HG03064 (cell line): Measurements from ENCODE around the gene TSPAN19.
"Not testable (repeated sequence)": the region's sequence is repeated elsewhere in the genome, so short reads cannot be mapped to it uniquely, and the experiment has no call there.

Experiments used
- ATAC-seq: cut with Tn5 transposase; IDR thresholded peaks from one replicate; pipeline ENCODE4 v1.9.1; 2021; ENCODE audit warnings: low read depth; ENCODE audit not compliant: unreplicated experiment

The TSPAN19 gene

DNA sequence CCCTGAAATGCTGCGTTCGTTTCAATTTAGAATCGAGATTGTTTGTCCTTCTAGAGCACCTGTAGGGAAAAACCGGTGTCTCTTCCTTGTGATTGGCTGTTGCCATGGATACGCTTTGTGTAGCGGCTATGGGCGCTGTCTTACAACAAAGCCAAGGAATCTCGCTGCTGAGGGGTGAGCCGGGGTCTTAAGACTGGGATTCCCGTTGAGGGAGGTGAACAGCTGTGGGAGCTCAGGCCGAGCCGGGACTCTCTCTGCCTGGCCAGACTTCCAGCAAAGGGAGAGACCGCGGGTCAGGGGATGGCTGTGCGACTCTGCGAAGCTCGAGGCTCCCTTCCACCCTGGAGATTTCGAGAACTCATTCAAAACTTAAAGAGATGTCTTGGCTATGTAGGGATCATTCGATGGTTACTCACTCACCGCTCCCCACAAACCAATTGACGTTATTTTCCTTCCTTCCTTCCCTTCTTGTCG is at the start of gene TSPAN19, which contains the start of gene LRRIQ1:
Gene TSPAN19, minus strand, starts transcription at position 44 of the 474 bp plus-strand sequence. CDS start 6,331 bp downstream, outside the sequence.
Gene LRRIQ1, plus strand, starts transcription at position 118 of the 474 bp plus-strand sequence. CDS start 1,826 bp downstream, outside the sequence.
- peak; percentile 94 for ATAC-seq

DNA sequence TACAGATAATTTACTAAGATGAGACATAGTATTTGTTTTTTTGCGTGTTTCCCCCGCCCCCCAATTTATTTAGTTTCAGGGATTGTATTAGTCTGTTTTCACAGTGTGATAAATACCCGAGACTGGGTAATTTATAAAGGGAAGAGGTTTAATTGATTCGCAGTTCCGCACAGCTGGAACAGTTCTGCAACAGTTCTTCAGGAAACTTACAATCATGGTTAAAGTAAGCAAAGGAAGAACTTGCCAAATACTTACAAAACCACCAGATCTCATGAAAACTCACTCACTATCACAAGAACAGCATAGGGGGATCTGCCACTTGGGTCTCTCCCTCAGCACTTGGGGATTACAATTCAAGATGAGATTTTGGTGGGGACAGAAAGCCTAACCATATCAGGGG is 49.0 kb upstream of the TSPAN19 start:
- ATAC-seq = no peak

DNA sequence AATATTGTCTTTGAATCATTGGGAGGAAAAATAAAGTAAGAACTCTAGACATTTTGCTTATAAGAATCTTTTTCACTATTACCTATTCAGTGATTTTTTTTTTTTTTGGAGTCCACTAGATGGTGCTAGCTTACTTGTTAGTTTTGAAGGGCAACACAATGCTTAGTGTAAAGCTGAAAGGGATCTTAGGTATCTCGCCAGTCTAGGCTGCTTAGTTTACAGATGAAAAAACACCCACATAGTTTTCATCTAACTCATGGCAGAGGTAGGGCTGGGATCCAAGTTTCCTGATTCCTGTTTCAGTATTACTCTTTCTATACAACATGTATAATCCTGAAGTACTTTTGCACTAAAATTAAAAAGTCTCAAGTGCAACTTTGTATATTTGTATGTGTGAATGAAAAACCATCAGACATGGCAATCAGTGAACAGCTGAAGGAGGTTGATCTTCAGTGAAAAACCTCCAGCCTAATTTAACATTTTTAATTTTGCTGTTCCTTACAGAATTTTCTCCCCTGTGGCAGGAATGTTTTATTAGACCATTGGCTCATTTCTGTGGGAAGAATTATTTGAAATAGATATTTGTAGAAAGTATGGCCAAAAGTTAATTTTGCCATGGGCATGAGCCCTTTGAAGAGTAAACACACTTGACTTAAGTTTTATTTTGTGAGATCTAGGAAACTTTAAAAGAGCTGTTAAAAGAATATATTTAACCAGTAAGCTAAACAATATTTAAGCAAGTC is 40.8 kb upstream of the TSPAN19 start:
- no peak for ATAC-seq

DNA sequence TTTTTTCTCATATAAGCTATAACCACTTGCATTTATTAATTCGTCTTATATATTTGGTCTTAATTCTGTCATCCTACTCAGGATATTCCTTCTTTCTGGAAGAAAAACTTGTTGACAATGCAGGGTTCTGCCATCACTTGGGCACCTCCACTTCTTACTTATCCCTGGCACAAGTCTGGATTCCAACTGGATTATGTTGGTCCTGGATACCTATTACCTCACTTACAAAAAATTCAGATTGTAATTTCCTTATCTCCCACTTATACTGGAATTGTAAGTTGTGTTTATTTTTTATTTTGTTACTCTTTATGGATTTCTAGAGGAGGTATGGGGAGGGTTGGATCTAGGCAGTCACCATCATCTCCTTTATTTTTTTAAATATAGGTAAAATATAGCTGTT is 36.7 kb upstream of the TSPAN19 start:
- no peak for ATAC-seq

DNA sequence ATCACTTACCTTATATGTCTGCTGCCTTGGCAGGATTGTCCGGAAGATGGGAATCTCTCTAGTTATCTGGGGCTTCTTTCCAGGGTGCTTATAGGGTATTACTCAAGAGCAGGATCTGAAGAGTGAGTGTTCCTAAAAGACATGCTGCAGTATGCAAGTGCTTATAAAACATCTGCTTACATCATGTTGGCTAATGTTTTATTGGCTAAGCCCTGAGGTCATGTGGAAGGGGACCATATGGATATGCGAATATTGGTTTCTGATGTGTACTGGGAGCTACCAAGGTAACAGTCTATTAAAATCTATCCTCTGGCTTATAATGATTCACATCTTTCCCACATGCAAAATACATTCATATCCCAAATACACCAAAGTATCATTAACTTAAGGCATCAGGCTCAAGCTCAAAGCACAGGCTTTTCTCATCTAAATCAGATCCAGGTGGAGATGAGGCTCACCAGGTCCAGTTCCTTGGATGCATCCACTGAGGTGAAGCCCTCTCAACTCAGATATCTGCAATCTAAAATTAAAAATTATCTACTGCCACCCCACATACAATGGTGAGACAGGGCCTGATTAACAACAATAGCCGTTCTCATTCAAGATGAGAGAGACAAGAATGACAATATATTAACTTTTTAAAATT is 29.9 kb upstream of the TSPAN19 start:
- no peak for ATAC-seq

DNA sequence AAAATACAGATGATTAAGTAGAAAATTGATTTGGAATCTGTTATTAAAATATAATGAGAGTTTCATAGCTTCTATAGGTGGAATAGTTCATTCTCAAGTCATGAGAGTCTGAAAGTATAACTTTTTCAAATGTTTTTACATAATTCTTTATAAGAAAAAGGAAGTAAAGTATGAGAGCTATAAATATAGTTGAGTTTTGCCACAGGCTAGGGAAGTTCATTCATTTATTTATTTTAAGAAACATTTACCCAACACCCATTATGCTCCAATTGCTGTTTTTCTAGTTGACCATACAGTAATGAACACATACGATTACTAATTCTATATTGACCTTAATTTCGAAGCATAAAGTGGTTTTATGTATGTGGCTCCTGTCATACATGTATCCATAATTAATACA is 24.8 kb upstream of the TSPAN19 start:
- no peak for ATAC-seq

DNA sequence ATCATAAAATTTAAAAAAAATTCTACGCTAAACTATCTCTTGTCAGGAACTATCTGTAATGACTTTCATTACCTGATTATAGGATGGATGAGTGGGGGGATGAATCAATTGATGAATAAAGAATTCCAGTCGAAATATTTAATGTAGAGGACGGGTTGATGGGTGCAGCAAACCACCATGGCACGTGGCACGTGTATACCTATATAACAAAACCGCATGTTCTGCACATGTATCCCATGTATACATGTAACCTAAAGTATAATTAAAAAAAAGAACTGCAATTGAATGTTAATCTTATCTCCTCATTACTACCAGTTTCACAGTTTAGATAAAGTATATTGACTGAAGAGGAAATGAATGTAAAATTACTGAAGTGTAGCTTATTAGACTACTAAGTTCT is 23.5 kb upstream of the TSPAN19 start:
- ATAC-seq = no peak

DNA sequence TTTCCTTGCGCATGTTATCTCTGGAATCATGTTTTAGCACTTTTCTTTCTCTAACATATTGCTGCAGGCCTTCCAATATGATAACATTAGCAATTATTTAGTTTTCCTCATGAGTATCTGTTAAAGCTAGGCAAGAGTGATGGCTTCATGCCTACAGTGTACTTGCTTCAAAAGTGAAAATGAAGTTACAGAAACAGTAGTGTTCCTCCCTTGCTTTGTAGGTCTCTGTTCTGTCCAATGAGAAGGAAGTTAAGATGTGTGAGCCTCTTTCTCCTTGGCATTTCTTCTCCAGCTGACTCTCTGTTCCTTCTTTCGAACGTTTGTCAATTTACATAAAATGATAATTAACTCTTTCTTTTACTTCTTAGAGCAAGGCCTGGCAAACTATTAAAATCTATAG is 22.3 kb upstream of the TSPAN19 start:
- ATAC-seq = no peak

DNA sequence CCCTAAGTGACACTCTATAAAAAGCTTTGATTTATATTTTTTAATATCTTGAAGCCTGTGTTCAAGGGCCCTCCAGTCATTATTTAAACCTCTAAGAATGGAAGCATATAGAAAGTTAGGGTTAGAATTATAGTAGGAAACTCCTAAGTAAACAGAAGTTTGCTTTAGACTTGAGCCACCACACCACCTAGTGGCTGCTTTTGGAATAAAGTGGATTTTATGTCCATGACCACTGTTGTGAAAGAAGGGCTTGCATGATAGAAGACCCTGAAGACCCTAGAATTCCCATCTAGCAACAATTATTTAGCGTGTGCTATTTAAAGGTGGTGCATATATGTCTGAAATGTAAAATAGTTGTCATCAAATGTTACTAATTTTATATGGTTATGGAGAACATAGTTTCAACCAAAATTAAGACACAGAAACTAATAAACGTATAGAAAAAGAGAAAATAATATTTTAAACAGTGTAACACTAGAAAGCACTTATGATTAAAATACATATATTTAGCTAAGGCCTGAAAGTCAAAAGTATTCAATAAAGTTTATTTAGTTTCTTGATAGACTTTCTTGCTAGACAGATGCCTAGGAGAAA is 21.4 kb upstream of the TSPAN19 start:
- ATAC-seq = peak; percentile 90

DNA sequence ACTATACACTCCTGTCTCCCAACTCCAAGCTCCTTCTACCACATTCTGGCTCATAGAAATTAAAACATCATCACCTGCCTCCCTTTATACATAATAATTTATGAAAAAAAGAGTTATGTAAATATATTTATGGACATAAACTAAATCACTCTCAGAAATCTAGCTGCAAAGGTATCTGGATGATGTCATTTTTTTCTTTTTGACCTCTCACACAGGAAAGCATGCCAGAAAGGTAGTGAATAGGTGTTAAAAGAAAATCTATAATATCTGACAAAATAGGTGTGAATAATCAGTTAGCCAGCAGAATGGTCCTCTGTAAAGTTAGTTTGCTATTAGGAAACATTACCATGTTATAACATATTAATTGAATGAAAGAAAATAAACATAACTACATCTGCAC is 7.8 kb upstream of the TSPAN19 start:
- ATAC-seq = no peak

DNA sequence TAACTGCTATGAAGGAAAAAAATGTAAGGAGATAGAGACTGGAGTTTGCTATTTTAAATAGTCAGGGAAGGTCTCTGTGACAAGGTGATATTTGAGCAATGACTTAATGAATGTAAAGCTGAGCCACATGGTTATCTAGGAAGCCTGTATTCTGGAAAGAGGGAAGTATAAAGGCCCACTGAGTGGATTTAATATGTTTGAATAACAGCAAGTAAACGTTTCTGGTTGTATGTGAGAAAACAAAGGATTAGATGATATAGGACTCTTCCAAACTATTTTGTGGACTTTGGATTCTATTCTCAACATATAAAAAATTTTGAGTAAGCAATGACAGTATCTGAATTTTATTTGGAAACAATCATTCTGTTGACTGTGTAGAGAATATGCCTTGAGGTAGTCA is 5.3 kb upstream of the TSPAN19 start:
- no peak for ATAC-seq

DNA sequence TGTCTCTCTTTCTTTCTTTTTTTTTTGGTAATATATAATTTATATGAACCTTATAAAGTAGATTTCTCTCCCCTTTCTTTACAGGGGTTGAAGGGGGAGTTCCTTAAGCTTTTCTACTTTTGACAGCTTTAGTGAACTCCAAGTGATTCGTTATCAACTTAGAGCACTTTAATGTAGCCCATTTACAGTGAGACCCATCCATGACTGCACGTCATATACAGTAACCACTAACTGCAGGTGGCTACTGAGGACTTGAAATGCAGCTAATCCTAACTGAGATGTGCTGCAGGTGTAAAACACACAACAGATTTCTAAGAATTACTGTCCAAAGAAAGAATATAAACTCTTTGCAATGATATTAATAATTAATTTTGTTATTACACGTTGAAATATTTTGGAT is 656 bp upstream of the TSPAN19 start:
- ATAC-seq = no peak

DNA sequence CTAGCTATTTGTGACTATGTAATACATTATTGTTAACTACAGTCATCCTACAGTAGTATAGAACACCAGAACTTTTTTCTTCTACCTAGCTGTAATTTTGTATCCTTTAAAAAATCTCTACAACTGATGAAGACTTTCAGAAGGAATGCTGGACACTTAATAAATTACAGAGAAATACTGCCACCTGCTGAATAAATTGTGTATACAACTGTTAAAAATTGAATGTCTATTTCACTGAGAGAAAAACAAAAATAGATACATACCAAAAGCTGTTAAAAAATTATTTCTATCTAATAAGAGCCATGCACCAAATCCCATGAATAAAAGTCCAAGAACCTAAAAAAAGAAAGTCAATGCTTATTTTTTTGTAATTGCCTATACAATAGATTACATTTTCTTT is 6.6 kb downstream of the TSPAN19 start:
- ATAC-seq = no peak

DNA sequence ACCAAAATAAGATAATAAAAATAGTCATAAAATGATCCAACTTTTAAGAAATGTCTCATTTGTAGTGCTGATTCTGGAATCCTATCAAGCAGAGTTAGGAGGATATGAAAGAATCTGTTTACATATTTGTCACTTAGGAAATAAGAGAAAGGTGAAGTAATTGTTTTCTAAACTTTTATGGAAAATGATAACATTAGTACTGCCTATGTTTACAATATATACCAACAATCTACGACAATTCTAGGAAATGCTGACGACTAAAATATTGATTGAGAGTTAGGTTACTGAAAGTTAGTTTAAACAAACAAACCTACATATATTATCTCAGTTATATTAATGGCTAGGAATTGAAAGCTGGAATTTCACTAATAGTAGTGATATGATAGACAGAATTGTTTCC is 18.0 kb downstream of the TSPAN19 start:
- no peak for ATAC-seq

DNA sequence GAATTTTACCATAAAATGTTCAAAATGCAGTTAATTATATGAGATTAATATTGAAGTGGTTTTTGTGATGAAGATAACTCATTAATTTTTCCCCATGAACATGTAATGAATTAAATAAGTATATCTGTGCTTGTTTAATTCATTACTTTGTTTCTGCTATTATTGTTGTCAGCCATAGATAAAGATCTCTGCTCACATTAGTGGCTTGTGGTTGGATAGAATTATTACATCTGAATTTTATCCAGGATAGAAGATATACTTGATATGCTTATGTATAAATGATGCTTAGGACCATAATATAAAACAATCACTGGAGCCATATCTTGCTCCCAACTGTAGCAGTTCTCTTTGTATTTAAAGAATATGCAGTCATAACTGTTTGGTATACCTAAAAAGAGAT is 18.5 kb downstream of the TSPAN19 start:
- ATAC-seq = no peak

DNA sequence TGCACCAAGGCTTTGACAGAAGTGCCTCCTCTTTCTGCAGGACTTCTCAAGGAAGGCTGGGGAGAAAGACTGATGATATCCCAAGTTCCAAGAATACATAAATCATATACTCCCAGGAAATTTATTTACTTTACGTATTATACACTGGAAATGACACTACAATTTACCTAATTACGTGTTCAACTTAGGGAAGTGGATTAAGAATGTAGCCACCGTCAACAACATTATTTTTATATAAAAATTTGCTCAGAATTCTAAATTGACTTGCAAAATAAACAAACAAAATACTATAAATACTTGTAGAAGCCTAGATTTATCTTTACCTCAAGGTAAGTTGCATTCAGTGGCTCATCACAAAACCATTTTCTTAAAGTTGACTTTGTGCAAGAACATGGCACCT is 18.9 kb downstream of the TSPAN19 start:
- ATAC-seq = no peak

DNA sequence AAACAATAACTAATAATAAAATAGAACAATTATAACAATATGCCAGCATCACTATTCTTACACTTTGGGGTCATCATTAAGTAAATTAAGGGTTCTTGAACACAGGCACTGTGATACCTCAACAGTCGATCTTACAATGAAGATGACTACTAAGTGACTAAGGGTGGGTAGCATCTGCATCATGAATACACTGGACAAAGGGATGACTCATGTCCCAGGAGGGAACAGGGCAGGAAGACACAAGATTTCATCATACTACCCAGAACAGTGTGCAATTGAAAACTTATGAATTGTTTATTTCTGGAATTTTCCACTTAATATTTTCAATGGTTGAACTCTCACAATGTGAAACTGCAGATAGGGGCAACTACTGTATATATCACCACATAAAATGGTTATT is 19.7 kb downstream of the TSPAN19 start:
- no peak for ATAC-seq

DNA sequence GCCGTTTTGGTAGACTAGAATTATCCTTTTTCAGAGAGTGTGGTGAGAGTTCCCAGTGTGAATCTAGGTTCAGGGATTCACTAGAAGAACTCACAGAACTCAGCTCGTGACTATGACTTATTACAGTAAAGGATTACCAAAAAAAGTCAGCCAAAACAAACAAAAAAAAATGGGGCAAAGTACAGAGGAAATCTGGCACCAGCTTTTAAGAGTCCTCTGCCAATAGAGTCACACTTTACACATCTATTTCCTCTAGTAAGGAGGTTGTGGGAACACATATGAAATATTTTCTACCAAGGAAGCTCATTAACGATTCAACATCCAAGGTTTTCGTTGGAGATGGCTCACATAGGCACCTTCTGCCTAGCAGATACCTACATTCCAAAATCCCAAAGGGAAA is 28.2 kb downstream of the TSPAN19 start:
- no peak for ATAC-seq

DNA sequence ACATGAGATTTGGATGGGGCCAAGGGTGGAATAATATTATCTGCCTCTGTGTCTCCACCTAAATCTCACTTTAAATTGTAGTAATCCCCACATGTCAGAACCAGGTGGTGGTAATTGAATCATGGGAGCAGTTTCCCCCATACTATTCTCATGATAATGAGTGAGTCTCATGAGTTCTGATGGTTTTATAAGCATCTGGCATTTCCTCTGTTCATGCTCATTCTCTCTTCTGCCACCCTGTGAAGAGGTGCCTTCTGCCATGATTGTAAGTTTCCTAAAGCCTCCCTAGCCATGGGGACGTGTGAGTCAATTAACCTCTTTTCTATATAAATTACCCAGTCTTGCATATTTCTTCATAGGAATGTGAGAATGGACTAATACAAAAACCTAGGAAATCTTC is 29.9 kb downstream of the TSPAN19 start:
- no peak for ATAC-seq

DNA sequence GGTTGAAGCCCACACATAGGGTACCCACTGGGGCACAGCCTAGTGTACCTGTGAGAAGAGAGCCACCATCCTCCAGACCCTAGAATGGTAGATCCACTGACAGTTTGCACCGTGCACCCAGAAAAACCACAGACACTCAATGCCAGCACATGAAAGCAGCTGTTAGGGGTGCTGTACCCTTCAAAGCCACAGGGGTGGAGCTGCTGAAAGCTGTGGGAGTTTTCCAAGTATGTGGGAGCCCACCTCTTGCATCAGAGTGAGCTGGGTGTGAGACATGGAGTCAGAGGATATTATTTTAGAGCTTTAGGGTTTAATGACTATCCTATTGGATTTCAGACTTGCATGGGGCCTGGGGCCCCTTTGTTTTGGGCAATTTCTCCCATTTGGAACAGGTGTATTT is 30.5 kb downstream of the TSPAN19 start:
- no peak for ATAC-seq

DNA sequence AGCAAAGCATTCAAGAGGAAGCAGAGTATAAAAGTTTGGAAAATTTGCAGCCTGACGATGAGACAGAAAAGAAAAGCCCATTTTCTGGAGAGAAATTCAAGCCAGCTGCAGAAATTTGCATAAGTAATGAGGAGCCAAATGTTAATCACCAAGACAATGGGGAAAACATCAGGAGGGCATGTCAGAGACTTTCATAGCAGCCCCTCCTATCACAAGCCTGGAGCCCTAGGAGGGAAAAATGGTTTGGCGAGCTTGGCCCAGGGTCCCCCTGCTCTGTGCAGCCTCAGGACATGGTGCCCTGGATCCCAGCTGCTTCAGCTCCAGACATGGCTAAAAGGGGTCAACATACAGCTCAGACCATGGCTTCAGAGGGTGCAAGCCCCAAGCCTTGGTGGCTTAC is 31.0 kb downstream of the TSPAN19 start:
- ATAC-seq = not testable (repeated sequence)

DNA sequence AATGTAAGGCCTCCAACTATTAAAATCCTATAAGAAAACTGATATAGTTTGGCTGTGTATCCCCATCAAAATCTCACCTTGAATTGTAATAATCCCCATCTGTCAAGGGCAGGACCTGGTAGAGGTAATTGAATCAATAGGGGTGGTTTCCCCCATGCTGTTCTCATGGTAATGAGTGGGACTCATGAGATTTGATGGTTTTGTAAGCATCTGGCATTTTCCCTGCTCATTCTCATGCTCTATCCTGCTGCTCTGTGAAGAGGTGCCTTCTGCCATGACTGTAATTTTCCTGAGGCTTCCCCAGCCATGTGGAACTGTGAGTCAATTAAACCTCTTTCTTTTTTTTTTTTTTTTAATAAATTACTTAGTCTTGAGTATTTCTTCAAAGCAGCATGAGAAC is 31.9 kb downstream of the TSPAN19 start:
- ATAC-seq = no peak
